HCT116 (cell line): ENCODE measurements around the gene SPRR2B.

Experiments used
- CTCF ChIP-seq, 3 experiments: fragments of 200-600 bp in 1 of 3; sonication (generic) in 1 of 3; IDR thresholded peaks in 2 of 3; conservative IDR thresholded peaks in 1 of 3; 2 replicates each; pipeline ENCODE4 v1.5.1; 2012 to 2017; ENCODE audit warnings: low read depth in 2 of 3, low read length in 2 of 3, antibody characterized with exemption in 1 of 3, borderline replicate concordance in 1 of 3, control low read depth in 1 of 3, mild to moderate bottlenecking in 1 of 3, mixed read lengths in 1 of 3, mixed run types in 1 of 3, moderate library complexity in 1 of 3; ENCODE audit not compliant: insufficient read depth in 1 of 3
- EZH2 ChIP-seq: fragments of 200-600 bp; sonication (generic); IDR thresholded peaks from 2 replicates; pipeline ENCODE4 v1.6.1; 2017; ENCODE audit warnings: antibody characterized with exemption, mixed run types
- MAX ChIP-seq: IDR thresholded peaks from 2 replicates; pipeline ENCODE4 v1.6.1; 2012
- POLR2AphosphoS5 ChIP-seq: IDR thresholded peaks from 2 replicates; pipeline ENCODE4 v1.6.1; 2011; ENCODE audit warnings: mild to moderate bottlenecking, low read depth, low read length, moderate library complexity

- TF ChIP-seq CTCF (IDR thresholded peaks at IDR 0.05 in 2 of 3, conservative IDR thresholded peaks at IDR 0.05 in 1 of 3; ENCODE audit: borderline replicate concordance in 1 of 3, insufficient read depth in 1 of 3, low read depth in 2 of 3, low read length in 2 of 3): no peak
- TF ChIP-seq EZH2: no peak
- no peak for TF ChIP-seq POLR2AphosphoS5
- TF ChIP-seq MAX: no peak
These were observed 40.5 kb downstream of the SPRR2B start, which contains the start of gene SPRR1B for GRCh38 chr1:153030895-153031294.
